Measurements from ENCODE around the gene DOK6. TPM values are rescaled to one million over a fixed set of nuclear protein-coding genes. Genes with fewer than 3 reads are reported as not detected.
A peak's percentile ranks its signal among the peaks of the same experiment; 100 is the strongest.

The DOK6 gene
- total RNA-seq, 1 donor = 2.1 TPM

GRCh38 chr18:69635482-69635881 lies 234.8 kb downstream of the DOK6 start:
- DNase-seq (ENCODE audit: low read depth) = no peak
- H3K4me3 ChIP-seq (ENCODE audit: low read depth, low read length) = no peak overlapping the region
- TF ChIP-seq, protein P1, sequence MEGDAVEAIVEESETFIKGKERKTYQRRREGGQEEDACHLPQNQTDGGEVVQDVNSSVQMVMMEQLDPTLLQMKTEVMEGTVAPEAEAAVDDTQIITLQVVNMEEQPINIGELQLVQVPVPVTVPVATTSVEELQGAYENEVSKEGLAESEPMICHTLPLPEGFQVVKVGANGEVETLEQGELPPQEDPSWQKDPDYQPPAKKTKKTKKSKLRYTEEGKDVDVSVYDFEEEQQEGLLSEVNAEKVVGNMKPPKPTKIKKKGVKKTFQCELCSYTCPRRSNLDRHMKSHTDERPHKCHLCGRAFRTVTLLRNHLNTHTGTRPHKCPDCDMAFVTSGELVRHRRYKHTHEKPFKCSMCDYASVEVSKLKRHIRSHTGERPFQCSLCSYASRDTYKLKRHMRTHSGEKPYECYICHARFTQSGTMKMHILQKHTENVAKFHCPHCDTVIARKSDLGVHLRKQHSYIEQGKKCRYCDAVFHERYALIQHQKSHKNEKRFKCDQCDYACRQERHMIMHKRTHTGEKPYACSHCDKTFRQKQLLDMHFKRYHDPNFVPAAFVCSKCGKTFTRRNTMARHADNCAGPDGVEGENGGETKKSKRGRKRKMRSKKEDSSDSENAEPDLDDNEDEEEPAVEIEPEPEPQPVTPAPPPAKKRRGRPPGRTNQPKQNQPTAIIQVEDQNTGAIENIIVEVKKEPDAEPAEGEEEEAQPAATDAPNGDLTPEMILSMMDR (IDR thresholded peaks at IDR 0.05; ENCODE audit: insufficient read depth, low read length) = no peak

GRCh38 chr18:69636529-69637301 lies 236.0 kb downstream of the DOK6 start:
- TF ChIP-seq, protein P1 (IDR thresholded peaks at IDR 0.05; ENCODE audit: insufficient read depth, low read length) = peak; percentile 24
- DNase-seq (ENCODE audit: low read depth) = no peak
- H3K4me3 ChIP-seq (ENCODE audit: low read depth, low read length) = no peak overlapping the region

- TF ChIP-seq, protein P1 (IDR thresholded peaks at IDR 0.05; ENCODE audit: insufficient read depth, low read length) = no peak
- H3K4me3 ChIP-seq (ENCODE audit: low read depth, low read length) = no peak overlapping the region
- no peak for DNase-seq (ENCODE audit: low read depth)
Measured at GRCh38 chr18:69638056-69638455, 237.4 kb downstream of the DOK6 start.

DNA sequence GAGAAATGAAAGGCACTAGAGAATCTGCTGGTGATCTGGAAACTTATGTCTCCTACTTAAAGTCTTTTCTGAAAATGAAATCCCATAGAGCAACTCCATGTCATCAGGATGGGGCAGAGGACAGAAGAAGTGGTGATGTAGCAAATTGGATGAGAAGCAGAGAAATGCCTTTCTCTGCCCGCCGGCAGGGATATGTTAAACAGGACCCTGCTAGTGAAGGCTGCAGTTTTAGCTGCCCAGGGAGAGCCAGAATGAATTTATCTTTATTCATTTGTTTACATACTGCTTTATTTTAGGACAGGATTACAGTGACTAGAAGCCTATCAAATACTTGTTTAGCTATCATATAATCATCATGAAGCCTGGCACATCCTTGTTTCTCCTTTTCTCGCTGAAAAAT lies 247.0 kb downstream of the DOK6 start:
- TF ChIP-seq, protein P1 (IDR thresholded peaks at IDR 0.05; ENCODE audit: insufficient read depth, low read length) = no peak
- DNase-seq (ENCODE audit: low read depth) = no peak
- no peak overlapping the region for H3K4me3 ChIP-seq (ENCODE audit: low read depth, low read length)

DNA sequence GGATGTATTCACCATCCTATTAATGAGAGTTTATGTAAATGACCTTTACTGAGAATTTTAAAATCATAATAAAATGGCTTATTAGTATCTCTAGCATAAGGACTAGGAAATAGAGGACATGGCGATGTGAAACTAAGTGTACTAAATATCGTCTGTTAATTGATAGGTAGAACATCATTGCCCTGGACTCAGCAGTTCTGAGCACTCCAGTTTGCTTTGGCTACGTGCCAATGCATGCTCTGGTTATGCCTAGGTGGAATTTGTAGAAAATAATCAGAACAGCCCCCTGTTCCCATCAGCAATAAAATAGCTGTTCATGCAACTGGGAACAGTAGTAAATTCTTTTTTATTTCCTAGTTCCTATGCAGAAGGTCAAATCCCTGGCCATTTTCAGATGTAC lies 247.8 kb downstream of the DOK6 start:
- no peak for DNase-seq (ENCODE audit: low read depth)
- TF ChIP-seq, protein P1 (IDR thresholded peaks at IDR 0.05; ENCODE audit: insufficient read depth, low read length) = no peak
- no peak overlapping the region for H3K4me3 ChIP-seq (ENCODE audit: low read depth, low read length)

- H3K4me3 ChIP-seq (ENCODE audit: low read depth, low read length) = no peak overlapping the region
- TF ChIP-seq, protein P1 (IDR thresholded peaks at IDR 0.05; ENCODE audit: insufficient read depth, low read length) = no peak
- DNase-seq (ENCODE audit: low read depth) = no peak
Measured at GRCh38 chr18:69649684-69650083, 249.0 kb downstream of the DOK6 start.

- TF ChIP-seq, protein P1 (IDR thresholded peaks at IDR 0.05; ENCODE audit: insufficient read depth, low read length) = no peak
- H3K4me3 ChIP-seq (ENCODE audit: low read depth, low read length) = no peak overlapping the region
- no peak for DNase-seq (ENCODE audit: low read depth)
Measured at GRCh38 chr18:69651243-69651642, 250.6 kb downstream of the DOK6 start.

Measured in fibroblast of the aortic adventitia (primary cell).